ENCODE results near the gene KNDC1.
"Not testable (repeated sequence)": the region's sequence is repeated elsewhere in the genome, so short reads cannot be mapped to it uniquely, and the experiment has no call there.

Gene KNDC1

DNA sequence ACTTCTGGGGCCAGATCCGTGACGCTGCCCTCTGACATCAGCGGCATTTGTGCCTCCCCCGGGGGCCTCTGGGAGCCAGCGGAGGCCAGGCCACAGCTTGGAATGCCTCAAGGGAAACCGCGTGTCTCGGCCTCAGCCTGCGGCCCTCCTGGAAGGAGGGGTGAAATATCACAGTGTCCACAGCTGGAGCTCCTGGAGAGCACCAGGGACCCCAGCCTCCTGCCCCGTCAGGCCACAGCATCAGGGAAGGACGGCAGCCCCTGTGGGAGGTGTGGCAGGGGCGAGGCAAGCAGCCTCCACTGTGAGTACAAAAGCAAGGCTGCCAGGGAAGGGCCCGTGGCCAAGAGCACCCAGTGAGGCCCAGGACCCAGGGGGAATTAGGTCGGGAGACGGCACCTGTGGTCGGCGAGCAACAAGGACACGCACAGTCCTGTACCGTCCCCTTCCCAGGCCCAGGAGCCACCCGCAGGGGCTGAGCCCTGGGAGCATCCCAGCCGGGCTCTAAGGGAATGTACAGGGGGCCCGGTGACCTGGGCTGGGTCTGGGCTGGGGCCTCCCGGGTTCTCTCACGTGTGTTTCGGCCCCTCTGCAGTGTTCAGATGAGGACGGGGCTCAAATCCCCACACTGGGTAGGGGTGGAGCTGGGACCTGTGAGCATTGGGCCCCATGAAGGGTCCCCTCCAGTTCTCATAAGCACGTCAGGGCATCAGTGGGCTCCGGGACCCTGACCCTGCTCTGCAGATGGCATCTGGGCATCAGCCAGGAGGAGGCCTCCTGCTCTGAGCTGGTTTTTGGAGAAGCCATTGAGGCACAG lies 18.7 kb upstream of the KNDC1 start:
- no peak for DNase-seq (ENCODE audit: low read depth, low spot score)

DNA sequence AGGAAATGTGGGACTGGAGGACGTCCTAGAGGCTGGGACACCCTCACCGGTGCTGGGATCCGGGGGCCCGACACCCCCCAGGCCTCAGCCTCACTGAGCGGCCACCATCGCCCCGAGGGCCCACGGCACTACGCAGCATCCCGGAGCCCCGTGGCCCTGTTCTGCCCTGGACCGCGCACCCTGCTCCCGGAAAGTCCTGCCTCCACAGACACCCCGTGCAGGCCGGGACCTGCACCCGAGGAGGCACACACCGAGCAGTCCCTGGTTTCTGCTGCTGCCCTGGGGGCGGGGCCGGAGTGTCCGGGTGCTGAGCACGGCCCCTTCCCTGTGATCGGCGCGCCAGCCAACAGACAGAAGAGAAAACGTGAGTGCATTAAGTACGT lies 18.1 kb upstream of the KNDC1 start:
- DNase-seq (ENCODE audit: low read depth, low spot score): no peak

DNA sequence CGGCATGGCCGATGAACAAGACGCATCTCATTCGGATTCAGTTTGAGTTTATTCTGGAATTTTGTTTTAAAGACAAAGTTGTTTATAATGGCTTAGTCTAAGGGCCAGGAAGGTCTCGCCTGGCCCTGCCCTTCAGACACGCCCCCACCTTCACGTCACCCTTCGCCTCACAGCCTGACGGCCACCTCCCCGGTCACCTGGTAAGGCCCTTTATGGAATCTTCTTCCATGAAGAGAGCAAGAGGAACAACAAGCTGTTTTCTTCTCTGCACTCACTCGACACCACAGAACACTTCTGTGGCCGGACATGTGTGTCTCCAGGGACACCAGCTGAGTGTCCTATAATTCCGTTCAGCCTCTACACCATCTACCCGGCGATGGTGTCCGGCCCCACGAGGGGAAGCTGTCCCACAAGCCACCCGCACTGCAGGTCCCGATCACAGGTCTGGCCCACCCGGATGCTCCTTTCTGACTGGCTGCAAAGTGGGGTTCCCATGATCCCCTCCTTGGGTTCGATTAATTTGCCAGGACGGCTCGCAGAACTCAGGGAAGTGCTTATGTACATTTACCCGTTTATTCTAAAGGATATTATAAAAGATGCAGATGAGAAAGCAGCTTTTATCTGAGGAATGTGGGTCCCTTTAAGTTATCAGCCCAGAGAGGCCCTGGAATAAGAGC lies 17.4 kb upstream of the KNDC1 start:
- no peak for DNase-seq (ENCODE audit: low read depth, low spot score)

DNA sequence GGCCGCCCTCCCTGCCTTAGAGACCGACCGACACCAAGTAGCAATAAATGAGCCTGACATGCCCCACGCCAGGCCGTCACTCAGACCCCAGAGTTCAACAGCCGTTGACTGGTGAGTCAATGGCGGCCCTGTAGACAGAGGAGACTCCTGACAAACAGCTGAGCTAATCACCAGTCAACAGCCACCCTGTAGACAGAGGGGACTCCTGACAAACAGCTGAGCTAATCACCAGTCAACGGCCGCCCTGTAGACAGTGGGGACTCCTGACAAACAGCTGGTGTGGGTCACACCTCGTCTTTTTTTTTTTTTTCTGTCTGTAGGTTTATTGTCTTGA lies 16.9 kb upstream of the KNDC1 start:
- DNase-seq (ENCODE audit: low read depth, low spot score): no peak

DNA sequence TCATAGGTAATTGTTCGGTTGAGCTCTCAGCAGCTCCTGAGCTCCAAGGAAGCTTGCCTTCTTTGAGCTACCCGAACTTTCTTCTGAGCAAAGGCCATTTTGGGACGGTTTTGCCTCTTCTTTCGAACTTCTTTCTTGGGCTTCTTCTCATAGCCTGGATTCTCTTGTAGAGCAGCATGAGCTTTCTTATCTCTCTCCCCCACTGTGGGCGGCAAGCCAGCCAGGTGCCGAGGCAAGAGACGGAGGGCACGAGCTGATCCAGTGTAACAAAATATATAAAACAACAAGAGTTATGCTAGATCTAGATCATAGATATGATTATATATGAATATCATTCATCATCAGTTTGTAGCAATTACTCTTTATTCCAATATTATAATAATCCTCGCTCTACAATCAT lies 16.5 kb upstream of the KNDC1 start:
- no peak for DNase-seq (ENCODE audit: low read depth, low spot score)

DNA sequence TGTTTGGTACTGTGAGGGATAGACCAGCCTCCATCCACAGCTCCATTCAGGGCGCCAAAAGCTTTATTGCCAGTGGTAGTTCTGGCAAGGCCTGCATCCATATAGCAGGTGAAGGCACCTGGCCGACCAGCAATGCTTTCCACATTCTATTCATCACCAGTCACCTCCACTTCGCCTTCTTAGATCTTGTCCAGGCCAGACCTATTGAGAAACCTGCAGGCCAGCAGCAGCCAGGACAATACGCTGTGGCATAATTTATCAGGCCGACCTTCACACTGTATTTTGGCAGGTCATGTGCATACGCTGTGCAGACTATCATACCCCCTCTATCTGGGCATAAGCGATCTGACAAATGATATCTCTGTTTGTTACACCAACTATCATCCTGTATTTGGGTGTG lies 15.2 kb upstream of the KNDC1 start:
- no peak for DNase-seq (ENCODE audit: low read depth, low spot score)

DNA sequence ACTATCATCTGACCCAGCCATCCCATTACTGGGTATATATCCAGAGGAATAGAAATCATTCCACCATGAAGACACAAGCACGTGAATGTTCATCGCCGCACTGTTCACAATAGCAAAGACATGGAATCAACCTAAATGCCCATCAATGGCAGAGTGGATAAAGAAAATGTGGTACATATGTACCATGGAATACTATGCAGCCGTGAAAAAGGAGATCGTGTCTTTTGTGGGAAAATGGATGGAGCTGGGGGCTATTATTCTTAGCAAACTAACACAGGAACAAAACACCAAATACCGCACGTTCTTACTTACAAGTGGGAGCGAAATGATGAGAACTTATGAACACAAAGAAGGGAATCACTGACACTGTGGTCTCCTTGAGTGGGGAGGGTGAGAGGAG lies 9.8 kb upstream of the KNDC1 start:
- DNase-seq (ENCODE audit: low read depth, low spot score): no peak

DNA sequence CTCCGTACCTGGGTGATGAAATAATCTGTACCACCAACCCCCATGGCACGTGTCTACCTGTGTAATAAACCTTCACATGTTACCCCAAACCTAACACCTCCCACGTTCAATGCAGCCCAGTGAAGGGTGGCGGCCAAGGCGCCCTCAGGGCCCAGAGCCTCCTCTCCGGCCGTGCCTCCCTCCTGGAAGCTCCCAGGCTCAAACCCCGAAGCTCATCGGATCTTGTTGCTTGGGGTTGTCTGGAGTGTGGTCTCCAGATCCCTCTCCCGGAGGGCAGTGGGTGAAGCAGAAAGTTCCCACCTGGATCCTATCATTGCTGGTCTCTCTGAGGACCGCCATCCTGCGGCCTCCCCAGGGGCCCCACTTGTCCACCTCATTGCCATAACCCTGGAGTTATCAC lies 9.4 kb upstream of the KNDC1 start:
- DNase-seq (ENCODE audit: low read depth, low spot score): no peak

DNA sequence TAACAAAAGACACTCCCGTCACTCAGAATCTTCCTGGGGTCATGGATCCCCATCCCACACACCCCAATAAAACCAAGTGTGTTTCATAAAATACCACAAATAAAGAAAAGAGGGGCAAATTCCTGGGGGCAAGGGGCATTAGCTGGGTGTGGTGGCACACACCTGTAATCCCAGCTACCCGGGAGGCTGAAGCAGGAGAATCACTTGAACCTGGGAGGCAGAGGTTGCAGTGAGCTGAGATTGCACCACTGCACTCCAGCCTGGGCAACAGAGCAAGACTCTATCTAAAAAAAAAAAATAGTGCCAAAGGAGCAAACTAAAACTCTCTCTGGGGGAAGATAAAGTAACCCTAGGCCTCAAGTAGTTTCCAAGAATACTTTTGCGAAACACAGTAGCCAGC lies 8.9 kb upstream of the KNDC1 start:
- not testable (repeated sequence) for DNase-seq (ENCODE audit: low read depth, low spot score)

DNA sequence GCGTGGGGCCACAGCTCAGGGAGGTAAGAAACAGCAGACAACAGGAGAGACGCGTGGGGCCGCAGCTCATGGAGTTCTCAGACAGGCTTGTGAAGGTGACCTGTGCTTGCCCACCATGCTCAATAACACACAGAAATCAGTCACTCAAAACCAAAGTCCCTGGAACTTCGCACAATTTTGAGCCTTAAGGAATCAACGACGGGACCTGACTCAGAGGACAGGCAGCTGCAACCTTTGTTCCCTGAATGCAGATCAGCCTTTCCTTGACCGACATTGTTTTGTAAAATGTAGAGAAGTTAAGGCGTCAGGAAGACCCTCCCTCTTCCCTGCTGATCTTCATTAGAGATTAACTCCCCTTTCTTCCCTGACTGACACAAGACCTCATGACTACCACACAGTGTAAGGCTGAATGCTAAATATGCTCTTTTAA lies 8.5 kb upstream of the KNDC1 start:
- DNase-seq (ENCODE audit: low read depth, low spot score): peak; percentile 90

DNA sequence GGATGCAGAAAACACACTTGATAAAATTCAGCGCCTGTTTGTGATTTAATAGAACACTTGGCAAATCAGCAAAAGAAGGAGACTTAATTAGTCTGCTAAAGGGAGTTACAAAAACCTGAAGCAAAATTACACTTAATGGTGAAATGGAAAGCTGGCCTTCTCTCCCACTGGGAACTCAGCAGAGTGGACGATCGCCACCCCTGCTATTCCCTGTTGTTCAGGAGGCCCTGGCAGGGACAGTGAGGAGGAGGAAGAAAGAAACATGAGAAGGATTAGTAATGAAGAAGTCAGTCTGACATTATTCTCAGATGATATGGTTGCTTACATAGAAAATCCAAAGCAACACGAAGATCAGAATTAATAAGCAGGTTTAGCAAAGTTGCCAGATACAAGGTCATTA lies 5.6 kb upstream of the KNDC1 start:
- DNase-seq (ENCODE audit: low read depth, low spot score): no peak

DNA sequence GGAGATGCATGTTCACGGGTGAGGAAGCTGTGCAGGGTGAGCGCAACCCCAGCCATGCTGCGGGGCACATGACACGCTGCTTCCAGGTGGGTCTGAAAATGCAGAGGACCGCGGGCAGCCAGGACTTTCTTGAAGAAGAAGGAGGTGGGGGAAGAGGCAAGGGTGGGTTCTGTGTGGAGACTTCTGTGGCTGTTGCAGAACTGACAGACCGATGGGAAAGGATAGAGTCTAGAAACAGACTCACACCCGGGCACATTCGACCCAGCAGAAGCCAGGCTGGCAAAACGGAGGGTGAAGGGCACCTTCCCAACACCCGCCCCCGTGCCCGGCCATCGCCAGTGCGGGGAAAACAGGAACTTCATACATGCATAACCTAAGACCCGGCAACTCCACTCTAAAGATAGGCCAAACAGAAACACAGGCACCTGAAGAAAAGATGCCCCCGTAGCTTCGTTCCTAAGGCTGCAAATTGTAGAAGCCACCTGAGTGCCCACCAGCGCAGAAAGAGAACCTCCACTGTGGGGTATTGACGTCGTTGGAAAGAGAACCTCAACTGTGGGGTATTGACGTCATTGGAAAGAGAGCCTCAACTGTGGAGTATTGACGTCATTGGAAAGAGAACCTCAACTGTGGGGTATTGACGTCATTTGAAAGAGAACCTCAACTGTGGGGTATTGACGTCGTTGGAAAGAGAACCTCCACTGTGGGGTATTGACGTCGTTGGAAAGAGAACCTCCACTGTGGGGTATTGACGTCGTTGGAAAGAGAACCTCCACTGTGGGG lies 4.8 kb upstream of the KNDC1 start:
- DNase-seq (ENCODE audit: low read depth, low spot score): no peak

DNA sequence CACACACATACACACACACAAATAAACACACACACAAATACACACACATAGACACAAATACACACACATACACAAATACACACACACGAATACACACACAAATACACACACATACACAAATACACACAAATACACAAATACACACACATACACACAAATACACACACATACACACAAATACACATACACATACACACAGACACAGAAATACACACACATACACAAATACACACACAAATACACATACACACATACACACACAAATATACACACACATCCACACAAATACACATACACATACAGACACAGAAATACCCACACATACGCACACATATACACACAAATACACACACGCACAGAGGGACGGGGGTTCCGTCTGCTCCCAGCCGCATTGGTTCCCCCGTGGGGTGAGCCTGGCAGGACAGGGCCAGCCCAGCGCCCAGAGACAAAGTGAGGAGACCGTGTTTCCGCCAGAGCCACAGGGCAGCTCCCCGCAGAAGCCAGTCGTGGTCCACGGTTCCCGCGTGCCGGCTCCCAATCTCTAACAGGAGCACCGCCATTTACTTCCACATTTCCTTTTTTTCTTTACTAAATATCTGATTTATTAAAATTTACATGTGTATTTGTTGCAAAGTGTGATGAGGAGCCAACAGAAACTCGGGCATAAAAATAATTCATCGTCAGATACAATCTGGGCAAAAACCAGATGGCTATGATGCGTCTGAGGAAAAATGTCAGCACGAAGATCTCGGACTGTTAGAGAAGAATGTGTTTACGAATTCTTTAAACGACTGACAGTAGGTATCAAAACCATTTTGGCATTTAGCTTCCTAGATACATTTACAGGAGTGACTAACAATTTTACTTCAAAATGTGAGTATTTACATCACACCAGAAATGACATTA lies 3.1 kb upstream of the KNDC1 start:
- no peak for DNase-seq (ENCODE audit: low read depth, low spot score)

DNA sequence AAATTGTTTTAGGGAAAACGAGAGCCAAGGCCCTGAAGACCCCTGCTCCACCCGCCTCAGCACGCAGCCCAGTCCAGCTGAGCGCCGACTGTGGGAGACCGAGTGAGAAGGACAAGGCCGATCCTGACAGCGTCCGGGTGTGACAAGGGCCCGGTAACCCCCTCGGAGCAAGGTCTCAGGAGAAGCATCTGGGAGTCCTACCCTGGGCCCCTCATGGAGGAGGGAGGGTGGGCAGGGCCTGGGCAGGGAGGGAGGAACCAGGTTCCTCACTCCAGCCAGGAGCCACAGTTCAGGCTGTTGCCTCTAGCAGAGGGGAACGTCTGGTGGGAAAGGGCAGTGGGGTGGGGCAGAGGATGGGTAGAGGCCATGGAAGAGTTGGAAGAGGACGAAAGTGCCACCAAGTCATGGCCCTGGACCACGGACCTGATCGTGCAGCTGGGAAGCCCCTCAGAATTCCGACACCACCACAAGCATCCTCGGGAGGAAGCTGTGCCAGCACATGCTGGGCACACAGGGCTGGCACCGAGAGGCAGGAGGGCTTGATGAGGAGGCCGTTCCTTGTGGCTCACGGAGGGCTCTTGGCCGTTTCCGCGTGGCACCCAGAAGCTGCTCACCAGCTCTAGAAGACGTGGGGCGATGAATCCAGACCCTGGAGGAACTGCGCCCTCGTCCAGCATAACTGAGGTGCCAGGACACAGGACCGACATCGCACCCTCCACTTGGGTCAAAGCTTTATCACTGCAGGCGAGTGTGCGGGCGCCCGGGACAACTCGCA lies 2.2 kb upstream of the KNDC1 start:
- DNase-seq (ENCODE audit: low read depth, low spot score): no peak

DNA sequence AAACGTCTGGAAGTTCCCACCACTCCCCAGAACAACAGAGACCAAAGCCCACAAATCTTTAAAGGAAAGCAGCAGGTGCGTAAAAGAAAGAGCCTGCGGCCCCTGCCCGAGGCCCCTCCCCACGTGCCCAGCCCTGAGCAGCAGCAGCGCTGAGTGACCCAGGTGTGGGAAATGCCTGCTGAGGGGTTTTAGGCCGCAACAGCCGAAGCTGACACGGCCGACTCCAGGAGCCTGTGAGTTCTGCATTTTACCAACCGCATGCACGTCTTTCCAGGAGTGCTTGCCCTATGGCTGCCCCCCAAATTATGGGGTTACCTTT lies 1.6 kb upstream of the KNDC1 start:
- no peak for DNase-seq (ENCODE audit: low read depth, low spot score)

DNA sequence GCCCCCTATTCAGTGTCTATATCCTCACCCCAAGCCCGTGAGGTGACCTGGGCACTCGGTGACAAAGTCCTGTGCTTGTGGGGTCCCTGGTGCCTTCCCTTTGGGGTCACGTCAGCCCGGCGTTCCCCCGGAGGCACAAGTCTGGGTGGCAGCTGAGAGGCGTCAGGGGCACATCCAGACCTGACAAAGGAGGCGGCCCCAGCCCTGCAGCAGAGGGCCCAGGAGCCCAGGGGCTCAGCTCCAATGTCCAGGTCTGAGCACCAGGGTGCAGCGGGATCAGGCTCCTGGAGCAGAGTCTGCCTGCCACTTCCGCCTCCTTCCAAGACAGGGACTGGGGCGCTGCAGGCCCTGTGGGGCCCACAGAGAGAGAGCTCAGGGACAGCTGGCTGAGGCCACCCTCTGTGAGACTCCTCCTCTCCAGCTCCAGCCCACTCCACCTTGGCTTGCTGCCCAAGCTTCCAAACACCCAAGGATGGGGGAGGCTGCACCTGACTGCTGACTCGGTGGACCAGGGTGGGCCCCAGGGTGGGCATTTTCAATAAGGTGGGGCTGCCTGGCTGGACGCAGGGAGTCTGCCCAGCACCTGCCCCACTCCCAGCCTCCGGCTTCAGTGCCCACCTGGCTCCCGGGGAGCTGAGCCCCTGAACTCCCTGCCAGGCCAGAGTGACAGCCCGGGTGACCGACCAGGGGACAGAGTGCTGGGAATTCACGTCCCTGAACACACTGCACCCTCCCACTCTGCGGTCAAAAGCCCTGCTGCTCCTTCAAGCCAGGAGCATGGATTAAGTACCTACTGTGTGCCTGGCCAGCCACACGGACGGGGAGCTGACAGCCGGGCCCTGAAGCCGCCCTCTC lies 1.0 kb upstream of the KNDC1 start:
- DNase-seq (ENCODE audit: low read depth, low spot score): no peak

DNA sequence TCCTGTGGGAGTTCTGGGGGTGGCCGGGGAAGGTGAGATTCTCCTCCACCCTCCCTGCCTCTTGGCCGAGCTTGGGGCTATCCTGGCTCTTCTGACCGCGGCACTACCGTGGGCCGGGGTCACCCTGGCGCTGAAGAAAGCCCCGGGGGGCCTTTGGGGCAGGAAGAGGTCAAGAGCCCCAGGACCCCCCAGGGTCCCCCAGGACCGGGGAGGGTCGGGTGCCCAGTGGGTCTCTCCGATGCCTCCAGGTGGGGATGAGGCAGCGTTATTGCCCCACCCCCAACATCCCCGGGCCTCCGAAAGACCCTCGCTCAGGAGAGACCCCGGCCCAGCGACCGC lies 439 bp upstream of the KNDC1 start:
- no peak for DNase-seq (ENCODE audit: low read depth, low spot score)

DNA sequence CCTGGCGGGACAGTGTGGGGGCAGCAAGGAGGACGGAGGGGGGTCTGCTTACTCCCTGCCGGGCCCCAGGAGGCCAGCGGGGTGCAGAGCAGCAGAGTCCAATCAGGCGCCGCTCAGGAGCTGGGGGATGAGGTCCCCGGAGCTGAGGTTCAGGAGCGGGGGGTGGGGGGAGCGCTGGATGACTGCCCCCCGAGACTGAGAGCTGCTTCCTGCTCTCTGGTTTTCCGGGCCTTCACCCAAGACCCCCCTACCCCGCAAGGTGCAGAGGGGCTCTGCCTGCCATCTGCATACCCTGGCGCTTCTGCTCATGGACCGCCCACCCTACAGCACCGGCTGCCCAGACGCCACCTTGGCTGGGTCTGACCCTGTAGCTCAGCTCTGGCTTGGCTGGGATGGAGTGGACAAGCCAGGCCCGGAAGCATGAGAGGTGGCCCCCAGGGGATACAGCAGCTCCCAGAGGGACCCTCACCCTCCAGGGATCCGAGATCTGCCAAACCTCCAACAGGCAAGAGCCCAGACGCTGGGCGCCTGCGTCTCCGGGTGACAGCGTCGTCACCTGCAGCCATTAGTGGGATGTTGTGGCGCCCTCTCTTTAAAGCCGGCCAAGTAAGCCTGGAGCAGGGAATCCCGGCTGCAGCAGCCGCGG lies 930 bp downstream of the KNDC1 start:
- DNase-seq (ENCODE audit: low read depth, low spot score): no peak

DNA sequence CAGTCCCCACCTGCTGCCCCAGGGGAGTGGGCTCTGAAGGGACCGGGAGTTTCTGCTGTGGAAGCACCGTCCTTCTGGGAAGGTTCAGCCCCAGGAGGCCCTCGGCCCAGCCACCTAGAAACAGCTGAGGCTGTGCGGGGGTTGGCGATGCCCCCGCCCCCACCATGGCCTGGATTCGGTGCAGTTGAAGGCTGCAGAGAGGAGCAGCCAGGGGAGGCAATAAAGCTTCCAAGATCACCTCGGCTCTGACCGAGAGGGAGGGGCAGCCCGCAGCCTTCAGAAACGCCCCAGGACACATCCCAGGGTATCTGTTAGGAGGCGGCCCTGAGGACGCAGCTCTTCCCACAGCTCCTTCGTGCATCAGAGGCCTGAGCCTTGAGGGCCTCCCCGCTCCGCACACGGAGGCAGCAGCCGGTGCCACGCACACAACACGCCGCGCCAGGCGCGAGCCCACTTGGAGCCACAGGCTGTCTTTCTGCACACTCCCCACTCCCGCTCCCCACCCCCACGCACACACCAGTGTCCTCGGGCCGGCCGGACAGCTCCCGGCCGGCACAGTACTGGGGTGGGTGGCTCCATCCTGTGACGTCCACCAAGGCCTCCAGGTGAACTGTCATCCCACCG lies 1.6 kb downstream of the KNDC1 start:
- DNase-seq (ENCODE audit: low read depth, low spot score): no peak
